ENCODE results near the gene KLF16.

GRCh38 chr19:1817553-1818179, 45.7 kb downstream of the KLF16 start:
- TF ChIP-seq CTCF (conservative IDR thresholded peaks at IDR 0.05) (no peak), EZH2 (IDR thresholded peaks at IDR 0.05; ENCODE audit: low read depth) (no peak)

Data from PC-9 (cell line).